HepG2 (cell line): ENCODE results near the gene NEURL1B. TPM values are rescaled to one million over a fixed set of nuclear protein-coding genes. Genes with fewer than 3 reads are reported as not detected.

Experiments used
- ATAC-seq: fragments of 200-7000 bp; cut with Tn5 transposase; 3 replicates; pipeline ENCODE4 v1.9.1; 2020; ENCODE audit warnings: mild to moderate bottlenecking, moderate library complexity
- BruUV-seq: library from RNA; stranded (reverse); fragments of 400-500 nt; replicated peaks from 2 replicates; lab custom pipeline; 2021; lab: Mats Ljungman, UMichigan
- CTCF ChIA-PET: fragments of 300-600 bp; formaldehyde crosslinking; extraction: SDS; loops from one replicate; lab custom pipeline; 2021; ENCODE audit warnings: low total read pairs, inconsistent platforms, low intra/inter-chr PET ratio; lab: Yijun Ruan, JAX
- POLR2A ChIA-PET: fragments of 350-600 bp; sonication (Branson Sonifier 250); formaldehyde crosslinking; loops from one replicate; lab custom pipeline; 2020; ENCODE audit warnings: antibody characterized with exemption, inconsistent platforms; lab: Yijun Ruan, JAX
- DNase-seq: peaks from one replicate; pipeline ENCODE4 v3.0.0-alpha.2; 2015; ENCODE audit warnings: low spot score
- FAIRE-seq: peaks from 3 replicates; lab custom pipeline; 2011; peaks lifted over from hg19 to GRCh38; lab: Jason Lieb, UNC
- H2AFZ ChIP-seq: one replicate; pipeline ENCODE4 v1.6.1; 2011; ENCODE audit warnings: low read length, inconsistent platforms
- H3K27ac ChIP-seq: fragments of 300-600 bp; 3 replicates; pipeline ENCODE4 v1.8.0; 2011; ENCODE audit warnings: mixed run types, mild to moderate bottlenecking, mixed read lengths, low read length, inconsistent platforms; ENCODE audit not compliant: insufficient read depth; ENCODE audit errors: extremely low read length
- H3K27me3 ChIP-seq, 2 experiments: fragments of 200-600 bp in 1 of 2; 2 replicates in 1 of 2; 3 replicates in 1 of 2; pipeline versions ENCODE4 v1.6.0 to v1.8.0; 2011; ENCODE audit warnings: low read length in 2 of 2, mild to moderate bottlenecking in 2 of 2, moderate library complexity in 2 of 2, inconsistent platforms in 1 of 2; ENCODE audit not compliant: insufficient read depth in 2 of 2, control insufficient read depth in 1 of 2
- H3K36me3 ChIP-seq, 2 experiments: fragments of 200-600 bp in 1 of 2; replicated peaks in 1 of 2; 2 replicates in 1 of 2; 3 replicates in 1 of 2; pipeline versions ENCODE4 v1.5.1 to v1.8.0; 2011; ENCODE audit warnings: low read length in 2 of 2, inconsistent platforms in 1 of 2; ENCODE audit not compliant: insufficient read depth in 2 of 2, control insufficient read depth in 1 of 2
- H3K4me1 ChIP-seq: 2 replicates; pipeline ENCODE4 v1.5.1; 2012; ENCODE audit warnings: low read length, inconsistent platforms; ENCODE audit not compliant: insufficient read depth
- H3K4me2 ChIP-seq: 2 replicates; pipeline ENCODE4 v1.6.0; 2011; ENCODE audit warnings: low read depth, low read length, inconsistent platforms
- H3K4me3 ChIP-seq, 3 experiments: fragments of 200-600 bp in 1 of 3; sonication (generic), shearing (Covaris generic) in 1 of 3; replicated peaks in 1 of 3; 2 replicates each; pipeline ENCODE4 v1.5.1; 2011 to 2016; ENCODE audit warnings: low read length in 3 of 3, inconsistent platforms in 2 of 3, low read depth in 2 of 3, mild to moderate bottlenecking in 2 of 3, control low read depth in 1 of 3, mixed read lengths in 1 of 3; ENCODE audit not compliant: insufficient read depth in 1 of 3
- H3K79me2 ChIP-seq: one replicate; pipeline ENCODE4 v1.6.1; 2011; ENCODE audit warnings: low read length, inconsistent platforms; ENCODE audit not compliant: insufficient read depth
- H3K9ac ChIP-seq: 2 replicates; pipeline ENCODE4 v1.6.0; 2011; ENCODE audit warnings: mild to moderate bottlenecking, low read depth, low read length, inconsistent platforms; ENCODE audit not compliant: insufficient read depth
- H3K9me3 ChIP-seq: 2 replicates; pipeline ENCODE4 v1.5.1; 2012; ENCODE audit warnings: mild to moderate bottlenecking, low read length
- H4K20me1 ChIP-seq: 2 replicates; pipeline ENCODE4 v1.6.0; 2011; ENCODE audit warnings: inconsistent platforms, mild to moderate bottlenecking, low read length, moderate library complexity; ENCODE audit not compliant: insufficient read depth
- ARID2 ChIP-seq: sonication (generic); formaldehyde crosslinking; IDR thresholded peaks from 2 replicates; pipeline ENCODE4 v1.8.1; 2022; ENCODE audit warnings: mild to moderate bottlenecking, missing genetic modification reagents, borderline replicate concordance
- CBX2 ChIP-seq, 2 experiments: fragments of 200-600 bp in 1 of 2; sonication (generic); formaldehyde crosslinking in 1 of 2; IDR thresholded peaks; 2 replicates each; pipeline versions ENCODE4 v1.7.0 to v1.8.1; 2018 to 2022; ENCODE audit warnings: low read depth in 2 of 2, low read length in 1 of 2, mild to moderate bottlenecking in 1 of 2, missing genetic modification reagents in 1 of 2
- FOXP1 ChIP-seq, 2 experiments: fragments of 450-650 bp in 1 of 2; IDR thresholded peaks; 2 replicates each; pipeline ENCODE4 v1.6.1; 2017 to 2018; ENCODE audit warnings: antibody characterized with exemption in 1 of 2
- GMEB1 ChIP-seq: sonication (generic); formaldehyde crosslinking; IDR thresholded peaks from 2 replicates; pipeline ENCODE4 v1.5.1; 2020; ENCODE audit warnings: missing genetic modification reagents, mild to moderate bottlenecking, borderline replicate concordance
- KDM1A ChIP-seq: IDR thresholded peaks from 2 replicates; pipeline ENCODE4 v1.6.1; 2016; ENCODE audit warnings: missing compliant biosample characterization
- MBD4 ChIP-seq: IDR thresholded peaks from 2 replicates; pipeline ENCODE4 v1.6.1; 2012; ENCODE audit warnings: low read length, inconsistent platforms, borderline replicate concordance
- MZF1 ChIP-seq: sonication (generic); formaldehyde crosslinking; IDR thresholded peaks from 2 replicates; pipeline ENCODE4 v1.8.1; 2023; ENCODE audit warnings: mild to moderate bottlenecking, missing genetic modification reagents, borderline replicate concordance
- SNAPC4 ChIP-seq: sonication (generic); formaldehyde crosslinking; IDR thresholded peaks from 2 replicates; pipeline ENCODE4 v1.4.0; 2020; ENCODE audit warnings: mild to moderate bottlenecking, missing genetic modification reagents
- SUZ12 ChIP-seq: fragments of 150-350 bp; IDR thresholded peaks from 2 replicates; pipeline ENCODE4 v1.6.1; 2014; ENCODE audit warnings: low read depth, low read length
- U2AF2 ChIP-seq: fragments of 200-400 bp; formaldehyde crosslinking; IDR thresholded peaks from 2 replicates; pipeline ENCODE4 v1.6.1; 2017; ENCODE audit warnings: low read depth, mild to moderate bottlenecking, low read length
- ZNF510 ChIP-seq: sonication (generic); formaldehyde crosslinking; IDR thresholded peaks from 2 replicates; pipeline ENCODE4 v1.4.0; 2020; ENCODE audit warnings: low read depth, mild to moderate bottlenecking, missing genetic modification reagents
- ZNF552 ChIP-seq: sonication (generic); formaldehyde crosslinking; IDR thresholded peaks from 2 replicates; pipeline ENCODE4 v1.9.0; 2022; ENCODE audit warnings: missing genetic modification reagents, mild to moderate bottlenecking, borderline replicate concordance
- ZNF572 ChIP-seq: sonication (generic); formaldehyde crosslinking; IDR thresholded peaks from 2 replicates; pipeline ENCODE4 v1.5.1; 2020; ENCODE audit warnings: mild to moderate bottlenecking, missing genetic modification reagents
- ZNF713 ChIP-seq: sonication (generic); formaldehyde crosslinking; IDR thresholded peaks from 2 replicates; pipeline ENCODE4 v1.4.0; 2020; ENCODE audit warnings: mild to moderate bottlenecking, missing genetic modification reagents
- ZNF83 ChIP-seq: sonication (generic); formaldehyde crosslinking; IDR thresholded peaks from 2 replicates; pipeline ENCODE4 v1.4.0; 2020; ENCODE audit warnings: missing genetic modification reagents, mild to moderate bottlenecking, borderline replicate concordance
- WGBS: methylation state at CpG from one replicate; pipeline ENCODE4 v1.1.6; 2017; ENCODE audit warnings: low lambda C conversion rate; 5-methylcytosine and 5-hydroxymethylcytosine counted together
- in situ Hi-C: cut with HindIII; loops from 2 replicates; pipeline ENCODE4 v1.10.0; 2017; ENCODE audit warnings: low pct_unique_long_range_greater_than_20kb; ENCODE audit not compliant: extremely low pct_ligation_motif_present
- intact Hi-C: fragments of 100-400 bp; cut with micrococcal nuclease; formaldehyde crosslinking; loops from one replicate; pipeline ENCODE4 v1.10.0; 2022; ENCODE audit not compliant: unreplicated experiment
- polyA plus RNA-seq, 8 experiments: library from polyadenylated mRNA; depleted of rRNA in 3 of 8; stranded (reverse) in 7 of 8; unstranded in 1 of 8; fragments of >200 nt; fragmentation: Illumina TruSeq in 4 of 8; extraction: Trizol in 4 of 8; gene quantifications; 2 replicates each; pipeline versions ENCODE4 v1.2.1 to v1.2.3, GENCODE V29; 2011 to 2016; ENCODE audit warnings: low read depth in 4 of 8, missing spikeins in 1 of 8, mixed read lengths in 1 of 8; ENCODE audit not compliant: insufficient read depth in 1 of 8
- total RNA-seq, 5 experiments: library from RNA; depleted of rRNA; stranded (reverse); fragments of >200 nt; fragmentation: Illumina TruSeq; extraction: Trizol; gene quantifications; 2 replicates each; pipeline ENCODE4 v1.2.3, GENCODE V29; 2016; ENCODE audit warnings: low read depth in 1 of 5

NEURL1B gene
- total and polyA plus RNA-seq, 2 of the 13 experiments (the other 11 are each of a cell fraction or from before 2014, with no cell fraction given), result 0.09 to 0.13 TPM

- H3K9me3 ChIP-seq, result no peaks in the 10 kb centered on the region
- H3K4me3 ChIP-seq, result no peak overlapping the region
- no peak overlapping the region for H3K27ac ChIP-seq
- TF ChIP-seq ZNF83 (CRISPR knock-in tag), result no peak
- no peak for TF ChIP-seq U2AF2
- no peak for TF ChIP-seq ZNF713 (CRISPR knock-in tag)
- no peak for TF ChIP-seq FOXP1 (IDR thresholded peaks at IDR 0.05)
- no peak for TF ChIP-seq FOXP1 (CRISPR knock-in tag; IDR thresholded peaks at IDR 0.05)
- TF ChIP-seq KDM1A (CRISPR knock-in tag), result no peak
- no peak for TF ChIP-seq ZNF510
- no peak for TF ChIP-seq ZNF552 (CRISPR knock-in tag)
- TF ChIP-seq GMEB1 (CRISPR knock-in tag), result no peak
- TF ChIP-seq MBD4, result no peak
- no peak for TF ChIP-seq ARID2 (CRISPR knock-in tag)
- TF ChIP-seq CBX2 (IDR thresholded peaks at IDR 0.05; ENCODE audit: low read depth, low read length), result no peak
- TF ChIP-seq CBX2 (CRISPR knock-in tag; IDR thresholded peaks at IDR 0.05; ENCODE audit: low read depth), result no peak
- no peak for TF ChIP-seq SNAPC4
- no peak for TF ChIP-seq SUZ12
- no peak for TF ChIP-seq ZNF572
- TF ChIP-seq MZF1, result no peak
- POLR2A ChIA-PET, result no interaction called here
- H2AFZ ChIP-seq, result no peak overlapping the region
- 0 out of 5 replicates have a peak, but pooled peaks cover 0 to 6% of the 10 kb centered on the region in 2 experiments for H3K27me3 ChIP-seq
- CTCF ChIA-PET, result no interaction called here
- FAIRE-seq (no peak), DNase-seq (no peak), ATAC-seq (no peak)
- H3K4me2 ChIP-seq, result no peak overlapping the region
- H3K9ac ChIP-seq, result no peak overlapping the region
- no peaks in the 10 kb centered on the region for H3K79me2 ChIP-seq
- BruUV-seq, result no TSS peak
- in situ Hi-C loops, result no loop called here
- intact Hi-C loops, result no loop called here
- no peaks in the 10 kb centered on the region for H3K4me1 ChIP-seq
- WGBS, result 42% methylated on average over 7 of the region's 7 CpGs
- no peaks in the 10 kb centered on the region for H3K36me3 ChIP-seq
- no peaks in the 10 kb centered on the region for H4K20me1 ChIP-seq
Observed at GRCh38 chr5:172667786-172668593, 26.9 kb downstream of the NEURL1B start.
